ENCODE results near the gene GULP1.

GRCh38 chr2:188415754-188416083 lies 124.0 kb downstream of the GULP1 start:
- TF ChIP-seq RAD21 (IDR thresholded peaks at IDR 0.05; ENCODE audit: insufficient read depth, low read depth, low read length) (no peak), CTCF (IDR thresholded peaks at IDR 0.05 in 2 of 3, conservative IDR thresholded peaks at IDR 0.05 in 1 of 3; ENCODE audit: control insufficient read depth in 2 of 3, extremely low read depth in 1 of 3, insufficient read depth in 1 of 3, low read depth in 3 of 3, low read length in 3 of 3) (no peak), ZNF274 (IDR thresholded peaks at IDR 0.05; ENCODE audit: insufficient read depth, insufficient read length) (no peak), EP300 (IDR thresholded peaks at IDR 0.05; ENCODE audit: borderline replicate concordance in 1 of 2, control insufficient read depth in 1 of 2, low read depth in 2 of 2, low read length in 2 of 2) (no peak), KDM1A (IDR thresholded peaks at IDR 0.05; ENCODE audit: borderline replicate concordance) (no peak), CHD1 (IDR thresholded peaks at IDR 0.05; ENCODE audit: low read depth, low read length) (no peak), CBX3 (IDR thresholded peaks at IDR 0.05; ENCODE audit: borderline replicate concordance, low read depth) (no peak), CHD2 (IDR thresholded peaks at IDR 0.05; ENCODE audit: borderline replicate concordance, low read depth, low read length) (no peak), FOXM1 (IDR thresholded peaks at IDR 0.05; ENCODE audit: low read depth, low read length) (no peak), RUNX3 (IDR thresholded peaks at IDR 0.05; ENCODE audit: low read length) (no peak), STAT3 (IDR thresholded peaks at IDR 0.05; ENCODE audit: low read depth, low read length) (no peak)
